NT2/D1 (cell line): ENCODE results near the gene NT5M.

Experiments used
- SUZ12 ChIP-seq: IDR thresholded peaks from 2 replicates; pipeline ENCODE4 v1.6.1; 2011; ENCODE audit not compliant: insufficient read length, insufficient read depth; ENCODE audit errors: extremely low read depth
- YY1 ChIP-seq: IDR thresholded peaks from 2 replicates; pipeline ENCODE4 v1.6.1; 2011; ENCODE audit not compliant: insufficient read length, insufficient read depth

- TF ChIP-seq SUZ12: no peak
- no peak for TF ChIP-seq YY1
Observed at GRCh38 chr17:17343896-17344506, 40.8 kb downstream of the NT5M start.
